ENCODE results near the gene MYL9.

GRCh38 chr20:36549628-36549941 is 8.3 kb downstream of the MYL9 start:
- TF ChIP-seq CTCF (IDR thresholded peaks at IDR 0.05; ENCODE audit: low read depth, low read length, missing input control) (no peak), GABPA (IDR thresholded peaks at IDR 0.05 in 1 of 2, conservative IDR thresholded peaks at IDR 0.05 in 1 of 2) (no peak), RAD21 (IDR thresholded peaks at IDR 0.05) (no peak)
- TF ChIP-seq, protein P1, sequence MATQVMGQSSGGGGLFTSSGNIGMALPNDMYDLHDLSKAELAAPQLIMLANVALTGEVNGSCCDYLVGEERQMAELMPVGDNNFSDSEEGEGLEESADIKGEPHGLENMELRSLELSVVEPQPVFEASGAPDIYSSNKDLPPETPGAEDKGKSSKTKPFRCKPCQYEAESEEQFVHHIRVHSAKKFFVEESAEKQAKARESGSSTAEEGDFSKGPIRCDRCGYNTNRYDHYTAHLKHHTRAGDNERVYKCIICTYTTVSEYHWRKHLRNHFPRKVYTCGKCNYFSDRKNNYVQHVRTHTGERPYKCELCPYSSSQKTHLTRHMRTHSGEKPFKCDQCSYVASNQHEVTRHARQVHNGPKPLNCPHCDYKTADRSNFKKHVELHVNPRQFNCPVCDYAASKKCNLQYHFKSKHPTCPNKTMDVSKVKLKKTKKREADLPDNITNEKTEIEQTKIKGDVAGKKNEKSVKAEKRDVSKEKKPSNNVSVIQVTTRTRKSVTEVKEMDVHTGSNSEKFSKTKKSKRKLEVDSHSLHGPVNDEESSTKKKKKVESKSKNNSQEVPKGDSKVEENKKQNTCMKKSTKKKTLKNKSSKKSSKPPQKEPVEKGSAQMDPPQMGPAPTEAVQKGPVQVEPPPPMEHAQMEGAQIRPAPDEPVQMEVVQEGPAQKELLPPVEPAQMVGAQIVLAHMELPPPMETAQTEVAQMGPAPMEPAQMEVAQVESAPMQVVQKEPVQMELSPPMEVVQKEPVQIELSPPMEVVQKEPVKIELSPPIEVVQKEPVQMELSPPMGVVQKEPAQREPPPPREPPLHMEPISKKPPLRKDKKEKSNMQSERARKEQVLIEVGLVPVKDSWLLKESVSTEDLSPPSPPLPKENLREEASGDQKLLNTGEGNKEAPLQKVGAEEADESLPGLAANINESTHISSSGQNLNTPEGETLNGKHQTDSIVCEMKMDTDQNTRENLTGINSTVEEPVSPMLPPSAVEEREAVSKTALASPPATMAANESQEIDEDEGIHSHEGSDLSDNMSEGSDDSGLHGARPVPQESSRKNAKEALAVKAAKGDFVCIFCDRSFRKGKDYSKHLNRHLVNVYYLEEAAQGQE (IDR thresholded peaks at IDR 0.05), result no peak

Data from liver (tissue), 3 donors.